Superior temporal gyrus (tissue), 1 donor: Measurements from ENCODE around the gene SHISAL2A.
A peak's percentile ranks its signal among the peaks of the same experiment; 100 is the strongest.

Experiments used
- DNase-seq: peaks from one replicate; pipeline ENCODE4 v3.0.0-alpha.2; 2016; ENCODE audit errors: extremely low spot score

SHISAL2A gene

DNA sequence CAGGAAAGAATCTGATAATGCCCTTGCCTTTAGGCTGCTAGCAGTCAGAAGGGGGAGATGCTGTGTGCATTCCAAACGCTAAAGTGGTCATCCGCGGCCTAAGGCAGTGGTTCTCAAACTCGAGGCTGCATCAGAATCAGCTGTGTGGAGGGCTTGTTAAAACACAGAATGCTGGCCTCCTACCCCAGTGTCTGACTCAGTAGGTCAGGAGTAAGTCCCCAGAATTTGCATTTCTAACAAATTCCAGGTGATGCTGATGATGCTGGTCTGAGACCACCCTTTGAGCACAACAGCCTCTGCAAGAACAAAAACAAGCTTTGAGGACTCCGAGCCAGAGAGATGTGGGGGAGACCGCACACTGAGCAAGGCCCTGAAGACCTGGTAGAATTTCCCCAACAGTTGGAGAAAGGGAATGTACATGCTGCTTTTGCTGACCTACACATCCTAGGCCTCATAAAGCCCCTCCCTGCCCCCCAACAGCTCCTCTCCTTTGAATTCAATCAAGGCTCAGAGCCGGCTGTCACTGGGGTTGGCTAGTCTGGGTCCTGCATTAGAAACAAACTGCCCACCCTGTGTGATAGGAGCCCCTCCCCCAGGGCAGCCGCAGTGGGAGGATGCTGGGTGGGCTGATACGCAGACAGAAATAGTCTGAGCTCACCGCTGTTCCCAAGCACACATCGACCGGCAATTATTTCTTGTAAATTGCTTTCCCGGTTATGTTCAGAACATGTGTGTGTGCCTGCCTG, 27.1 kb downstream of the SHISAL2A start:
- no peak for DNase-seq

DNA sequence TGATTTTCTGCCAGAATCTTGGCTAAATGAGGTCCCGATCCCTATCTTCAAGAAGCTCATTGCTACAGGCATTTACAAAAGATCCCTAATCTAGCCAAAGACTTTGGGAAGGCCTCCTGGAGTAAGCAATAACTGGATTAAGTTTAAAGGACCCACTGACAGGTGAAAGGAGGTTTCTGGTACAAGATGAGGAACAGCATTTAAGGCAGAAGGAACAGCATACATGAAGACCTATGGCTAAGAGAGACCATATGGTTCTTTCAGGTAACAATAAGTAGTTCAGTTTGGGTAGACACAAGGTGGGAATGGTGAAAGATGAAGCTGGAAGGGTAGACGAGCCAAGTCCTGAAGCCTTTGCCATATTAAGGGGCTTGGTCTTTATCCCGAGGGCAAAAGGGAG, 27.8 kb downstream of the SHISAL2A start:
- DNase-seq: no peak

DNA sequence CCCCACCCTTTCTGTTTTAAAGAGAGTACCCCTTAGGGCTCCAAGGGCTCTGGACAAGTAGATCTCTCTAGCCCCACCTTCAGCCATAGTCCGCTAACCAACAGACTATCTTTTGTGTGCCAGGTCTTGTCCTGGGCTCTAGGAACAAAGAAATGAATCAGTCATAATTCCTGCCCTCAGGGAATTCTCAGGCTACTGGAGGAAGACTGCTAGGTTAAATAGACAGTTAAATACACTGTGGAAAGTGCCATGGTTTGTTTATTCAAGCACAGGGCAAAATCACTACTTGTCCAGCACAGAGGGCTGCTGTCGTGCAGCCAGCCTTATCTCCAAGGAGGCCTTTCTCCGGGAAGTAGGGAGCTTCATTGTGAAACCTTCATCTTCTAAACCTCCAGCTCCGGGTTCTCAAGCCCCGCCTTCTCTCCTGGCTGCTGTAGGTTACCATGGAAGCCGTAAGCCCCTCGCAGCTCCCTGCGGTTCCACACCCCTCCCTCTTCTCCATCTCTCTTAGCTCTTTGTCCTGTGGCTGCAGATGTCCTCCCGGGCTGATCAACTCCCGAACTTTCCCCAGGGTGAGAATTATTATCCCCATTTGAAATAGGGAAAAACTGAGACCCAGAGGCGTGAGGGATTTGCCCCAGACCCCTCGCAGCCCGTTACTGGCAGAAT, 29.8 kb downstream of the SHISAL2A start:
- no peak for DNase-seq

DNA sequence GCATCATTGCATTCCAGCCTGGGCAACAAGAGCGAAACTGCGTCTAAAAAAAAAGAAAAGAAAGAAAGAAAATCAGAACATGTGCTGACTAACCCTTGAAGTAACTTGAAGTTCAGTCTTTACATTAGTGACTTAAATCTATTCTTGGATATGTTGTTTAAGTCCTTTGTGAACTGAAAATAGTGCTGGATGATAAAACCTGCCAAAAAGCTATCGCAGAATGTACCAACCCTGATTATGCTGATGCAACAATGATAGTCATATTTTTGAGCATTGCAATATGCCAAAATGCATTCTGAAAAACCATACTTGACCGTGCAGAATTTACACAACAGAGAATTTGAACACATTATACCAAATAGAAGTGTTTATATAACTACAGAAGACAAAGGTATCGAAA, 30.7 kb downstream of the SHISAL2A start:
- peak; percentile 29 for DNase-seq

DNA sequence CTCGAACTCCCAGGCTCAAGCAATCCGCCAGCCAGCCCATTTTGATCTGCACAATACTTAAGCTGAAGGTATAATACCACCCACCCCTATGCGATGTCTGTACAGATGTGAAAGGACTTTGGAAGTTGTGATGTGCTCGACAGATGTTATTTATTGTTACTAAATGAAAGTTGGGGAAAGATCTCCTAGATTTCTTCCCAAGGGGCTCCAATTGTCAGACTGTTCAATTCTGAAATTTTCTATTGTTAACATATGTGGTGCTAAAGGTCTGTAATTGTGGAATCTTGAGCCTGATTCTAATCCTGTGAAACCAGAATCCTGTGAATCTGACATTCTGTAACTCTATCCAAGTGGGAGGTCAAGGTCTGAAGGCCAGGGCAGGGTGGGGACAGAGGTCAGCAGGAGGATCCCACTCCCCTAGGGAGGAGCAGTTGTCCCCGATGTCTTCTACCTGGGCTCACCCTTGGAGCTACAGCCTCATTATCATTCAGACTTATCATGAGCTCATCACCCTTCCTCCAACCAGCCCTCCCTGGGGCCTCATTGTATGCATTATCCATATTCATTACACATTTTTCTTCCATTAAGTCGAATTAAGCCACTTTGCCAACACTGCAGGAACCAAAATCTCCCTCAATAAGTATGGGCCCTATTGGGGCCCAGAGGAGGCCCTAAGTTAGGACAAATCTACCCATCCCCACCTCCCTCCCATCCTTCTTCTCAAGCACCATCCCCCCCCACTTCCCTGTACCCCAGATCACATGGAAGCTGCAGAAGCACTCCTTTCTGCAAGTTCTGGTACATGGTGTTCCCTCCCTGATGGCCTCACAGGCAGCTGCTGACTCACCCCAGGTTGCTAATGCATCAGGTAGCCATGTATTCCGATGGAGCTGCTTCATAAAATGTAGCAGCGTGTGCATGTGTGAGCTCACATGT, 32.3 kb downstream of the SHISAL2A start:
- no peak for DNase-seq

DNA sequence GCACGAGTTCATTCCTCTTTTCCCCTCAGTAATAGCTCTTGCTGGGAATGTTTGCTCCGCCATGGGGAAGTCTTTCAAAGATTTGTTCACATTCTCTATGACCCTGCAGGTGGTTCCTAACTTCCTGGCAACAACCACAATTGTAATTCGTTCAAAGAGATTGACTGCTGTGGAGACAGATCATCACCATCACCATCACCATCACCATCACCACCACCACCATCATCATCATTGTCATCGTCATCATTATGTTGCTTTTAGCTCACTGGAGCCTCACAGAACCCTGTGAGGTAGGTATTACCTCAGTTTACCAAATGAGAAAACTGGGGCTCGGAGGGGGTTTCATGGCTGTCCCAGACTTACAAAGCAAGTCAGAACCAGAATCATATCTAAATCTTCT, 34.3 kb downstream of the SHISAL2A start:
- DNase-seq: no peak

DNA sequence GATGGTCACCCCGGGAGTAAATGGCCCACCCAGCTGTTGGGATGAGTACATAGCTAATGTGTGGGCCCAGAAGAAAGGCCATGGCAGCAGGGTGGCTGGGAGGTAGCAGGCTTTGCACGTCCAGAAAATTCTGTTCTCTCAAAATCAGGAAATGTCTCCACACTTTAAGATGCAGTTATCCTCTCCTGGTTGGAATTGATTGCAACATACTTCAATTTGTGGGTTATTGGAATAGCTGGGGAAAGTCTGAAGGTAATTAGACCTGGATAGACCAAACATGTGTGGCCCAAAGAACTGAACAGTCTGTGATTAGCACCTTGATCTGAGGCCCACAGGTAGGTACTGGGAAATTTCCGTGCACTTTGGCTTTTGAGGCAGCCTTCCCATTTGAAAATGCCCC, 35.0 kb downstream of the SHISAL2A start:
- DNase-seq: no peak

DNA sequence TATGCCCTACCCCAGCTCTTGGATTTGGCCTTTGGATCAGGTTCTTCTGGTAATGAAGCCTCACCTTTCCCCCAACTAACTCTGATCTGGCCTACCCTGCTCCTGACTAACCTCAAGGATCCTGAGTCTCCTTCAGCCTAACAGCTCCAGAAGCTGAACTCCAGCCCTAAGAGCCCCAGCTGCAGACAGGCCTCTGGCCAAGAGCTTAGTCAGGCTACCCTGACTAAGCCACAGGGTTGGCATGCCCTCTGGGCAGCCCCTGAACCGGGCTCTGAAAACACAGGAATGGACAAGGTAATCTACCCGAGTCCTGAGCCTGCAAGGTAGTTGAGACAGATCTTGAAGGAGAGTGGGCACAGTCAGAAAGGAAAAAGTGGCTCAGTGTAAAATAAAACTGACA, 35.7 kb downstream of the SHISAL2A start:
- DNase-seq: no peak

DNA sequence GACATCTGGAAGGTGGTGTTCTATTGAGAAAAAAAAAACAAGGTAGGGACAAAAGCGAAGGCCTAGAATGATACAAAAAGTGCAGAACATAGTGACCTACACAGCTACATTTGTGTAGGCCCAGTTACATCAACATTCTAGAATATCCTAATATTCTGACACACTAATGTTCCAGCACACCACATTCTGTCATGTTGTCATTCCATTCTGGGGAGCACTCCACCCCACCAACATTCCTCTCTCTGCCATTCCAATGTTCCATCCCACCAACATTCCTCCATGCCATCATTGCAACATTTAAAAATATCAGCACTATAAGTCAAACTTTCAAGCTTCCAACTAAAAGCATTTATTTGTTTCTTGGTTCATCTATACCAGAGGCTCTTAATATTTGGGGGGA, 36.7 kb downstream of the SHISAL2A start:
- DNase-seq: no peak

DNA sequence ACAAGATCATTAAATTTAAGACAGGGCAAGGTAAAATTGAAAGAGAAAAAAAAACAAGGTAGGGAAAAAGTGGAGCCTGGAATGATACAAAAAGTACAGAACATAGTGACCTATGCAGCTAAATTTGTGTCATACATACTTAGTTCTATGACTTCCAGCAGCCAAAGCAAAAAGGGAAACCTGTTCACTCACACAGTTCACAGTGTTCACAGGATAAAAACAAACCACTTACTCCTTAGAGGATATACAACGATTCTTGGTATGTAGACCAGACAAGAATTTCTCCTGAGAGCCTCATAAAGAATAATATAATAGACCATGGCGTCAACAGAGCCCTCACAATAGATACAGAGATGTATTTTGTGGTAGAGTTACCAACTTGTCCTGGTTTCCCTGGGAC, 37.6 kb downstream of the SHISAL2A start:
- DNase-seq: no peak

DNA sequence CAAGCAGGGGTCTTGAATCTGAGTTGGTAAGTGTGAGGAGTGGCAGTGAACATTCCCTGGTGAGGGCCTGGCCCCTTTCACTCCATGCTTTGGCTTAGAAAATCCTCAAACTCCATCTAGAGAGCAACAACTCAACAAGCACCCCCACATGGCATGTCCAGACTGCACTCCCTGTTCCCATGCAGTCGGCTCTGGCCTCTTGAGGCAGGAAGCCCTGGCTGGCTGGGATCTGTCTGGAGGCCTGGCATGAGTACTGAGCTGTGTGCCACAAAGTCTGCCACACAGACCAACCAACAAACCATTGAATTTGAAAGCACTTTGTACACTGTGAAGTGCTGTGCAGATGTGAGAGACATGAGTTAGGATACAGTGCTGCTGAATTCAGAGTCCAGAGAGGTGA, 40.0 kb downstream of the SHISAL2A start:
- DNase-seq: no peak

DNA sequence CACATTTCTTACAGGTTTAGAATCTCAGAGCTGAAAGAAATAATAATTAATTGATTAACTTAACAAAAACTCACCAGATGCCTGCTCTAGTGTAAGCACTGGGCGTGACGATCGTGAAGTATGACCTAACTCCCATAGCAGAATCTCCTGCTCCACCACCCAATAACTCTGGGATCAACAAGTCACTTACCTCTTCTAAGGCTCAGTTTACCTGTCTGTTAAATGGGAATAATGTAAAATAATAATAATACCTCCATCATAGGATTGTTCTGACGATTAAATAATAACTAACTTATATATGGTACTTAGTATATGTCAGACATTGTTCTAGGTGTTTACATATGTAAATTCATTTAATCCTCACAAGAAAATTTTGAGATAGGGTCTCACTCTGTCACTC, 40.5 kb downstream of the SHISAL2A start:
- DNase-seq: no peak

DNA sequence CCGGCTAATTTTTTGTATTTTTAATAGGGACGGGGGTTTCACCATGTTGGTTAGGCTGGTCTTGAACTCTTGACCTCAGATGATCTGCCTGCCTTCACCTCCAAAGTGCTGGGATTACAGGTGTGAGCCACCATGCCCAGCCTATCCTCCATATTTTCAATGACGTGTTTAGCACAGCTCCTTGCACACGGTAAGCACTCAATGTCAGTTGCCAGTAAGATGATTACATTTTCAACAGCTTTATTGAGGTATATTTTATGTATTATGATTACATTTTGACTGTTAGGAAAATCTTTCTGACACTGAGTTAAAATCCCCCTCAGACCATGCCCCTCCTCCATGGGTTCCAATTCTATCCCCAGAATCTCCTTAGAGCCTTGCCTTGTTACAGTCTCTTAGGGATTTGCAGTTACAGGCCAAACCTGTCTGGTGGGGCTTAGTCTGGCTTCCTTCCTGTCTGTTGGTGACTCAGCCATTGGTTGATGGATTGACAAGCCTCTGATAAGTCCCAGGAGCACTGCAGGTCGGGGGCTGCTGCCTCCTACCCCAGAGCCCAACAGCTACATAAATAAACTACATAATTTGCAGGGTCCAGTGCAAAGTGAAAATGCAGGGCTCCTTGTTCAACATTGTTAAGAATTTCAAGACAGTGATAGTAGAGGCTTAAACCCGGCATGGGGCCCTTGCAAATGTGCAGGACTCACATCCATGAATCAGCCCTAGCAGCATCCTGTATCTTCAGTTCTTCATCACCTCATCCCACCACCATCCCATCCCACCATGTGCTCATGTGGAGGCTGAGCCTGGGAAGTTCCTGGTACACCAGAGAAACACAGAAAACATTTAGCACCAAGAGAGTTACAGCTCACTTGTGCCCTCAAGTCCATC, 41.8 kb downstream of the SHISAL2A start:
- no peak for DNase-seq

DNA sequence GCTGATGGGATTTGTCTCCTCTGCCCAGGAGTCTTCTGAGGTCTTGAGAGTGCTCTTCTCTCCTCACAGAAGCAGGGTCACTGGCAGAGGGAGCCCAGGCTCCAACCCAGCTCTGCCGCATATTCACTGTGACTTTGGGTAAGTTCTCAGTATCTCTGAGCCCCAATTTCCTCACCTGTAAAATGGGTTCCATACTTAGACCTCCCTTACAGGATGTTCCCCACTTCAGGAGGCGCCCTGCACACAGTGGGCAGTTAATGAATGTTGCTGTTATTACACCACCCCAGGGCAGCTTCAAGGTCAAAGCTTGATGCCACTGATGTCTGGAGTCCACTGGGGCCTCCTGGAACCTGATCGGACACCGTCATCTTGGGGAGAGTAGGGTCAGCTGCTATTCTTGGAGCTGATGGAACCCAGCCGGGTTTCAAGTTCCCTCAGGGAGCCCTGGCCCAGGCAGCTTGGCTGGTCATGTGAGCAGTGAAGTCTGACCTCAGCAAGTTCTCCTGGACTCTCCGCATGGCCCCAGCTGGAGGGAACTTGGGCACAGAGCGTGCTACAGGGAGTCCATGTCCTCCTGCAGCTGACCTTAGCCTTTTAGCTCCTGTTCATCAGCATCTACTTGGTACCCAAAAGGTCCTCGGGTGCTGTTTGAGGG, 43.4 kb downstream of the SHISAL2A start:
- no peak for DNase-seq

DNA sequence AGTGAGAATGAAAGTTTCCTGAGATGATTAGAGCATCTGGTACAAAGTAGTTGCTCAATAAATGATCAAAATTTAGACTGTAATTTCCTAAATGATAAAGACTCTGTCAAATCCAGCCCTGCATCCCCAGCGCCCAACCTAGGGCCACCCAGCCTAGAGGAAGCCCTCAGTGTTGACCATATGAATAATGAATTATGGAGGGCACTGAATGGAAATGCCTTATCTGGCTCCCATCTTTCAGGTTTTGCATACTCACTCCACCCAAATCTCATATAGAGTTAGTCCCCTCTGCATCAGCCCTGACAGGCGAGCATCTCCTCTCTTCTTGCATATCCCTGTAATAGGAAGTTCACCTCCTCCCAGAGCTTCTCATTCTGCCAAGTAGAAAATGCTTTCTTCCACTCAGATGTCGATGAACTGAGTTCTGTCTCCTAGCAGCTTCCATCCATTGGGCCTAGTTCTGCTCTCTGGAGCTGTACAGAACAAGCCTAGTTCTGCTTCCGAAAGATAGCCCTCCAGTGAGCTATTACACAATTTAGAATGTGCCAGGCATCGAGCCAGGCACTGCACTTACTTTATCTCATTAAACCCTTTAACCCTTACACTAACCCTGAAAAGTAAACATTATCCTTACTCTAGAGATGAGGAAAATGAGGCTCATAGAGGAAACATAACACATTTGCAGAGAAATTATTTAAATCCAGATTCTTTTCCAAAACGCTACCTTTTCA, 44.3 kb downstream of the SHISAL2A start:
- no peak for DNase-seq

DNA sequence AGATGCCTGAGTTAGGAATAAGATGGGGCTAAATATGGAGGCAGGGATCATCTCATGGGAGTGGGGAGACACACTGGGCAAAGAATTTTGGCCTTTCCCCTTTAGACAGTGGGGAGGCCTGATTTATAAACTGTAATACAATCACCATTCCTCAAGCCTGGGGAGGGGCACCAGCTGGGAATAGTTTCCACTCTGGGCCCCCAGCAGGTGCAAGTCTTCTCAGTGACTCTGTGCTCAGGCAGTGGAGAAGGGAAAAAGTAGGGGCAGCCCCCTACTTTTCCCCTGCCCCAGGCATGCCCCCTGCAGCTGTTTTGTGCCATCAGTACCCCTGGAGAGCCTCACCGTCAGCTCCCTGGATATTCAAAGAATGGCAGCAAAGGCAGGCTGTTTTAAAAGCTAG, 46.1 kb downstream of the SHISAL2A start:
- no peak for DNase-seq

DNA sequence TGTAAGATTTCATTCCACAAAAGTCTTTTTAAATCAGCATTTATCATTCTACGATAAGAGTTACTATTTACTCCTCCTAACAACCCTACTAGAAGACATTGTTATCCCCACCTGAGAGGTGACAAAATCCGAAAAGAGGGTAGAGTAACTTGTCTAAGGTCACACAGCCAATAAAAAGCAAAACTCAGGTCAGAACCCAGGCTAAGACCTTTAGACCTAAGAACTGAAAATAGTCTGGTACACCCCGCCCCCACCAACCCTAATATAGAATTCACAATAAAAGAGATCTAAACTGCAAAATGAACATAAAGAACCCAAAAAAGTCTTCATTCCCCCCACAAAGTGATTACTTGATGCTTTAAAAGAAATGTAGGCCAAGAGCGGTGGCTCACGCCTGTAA, 46.5 kb downstream of the SHISAL2A start:
- no peak for DNase-seq

DNA sequence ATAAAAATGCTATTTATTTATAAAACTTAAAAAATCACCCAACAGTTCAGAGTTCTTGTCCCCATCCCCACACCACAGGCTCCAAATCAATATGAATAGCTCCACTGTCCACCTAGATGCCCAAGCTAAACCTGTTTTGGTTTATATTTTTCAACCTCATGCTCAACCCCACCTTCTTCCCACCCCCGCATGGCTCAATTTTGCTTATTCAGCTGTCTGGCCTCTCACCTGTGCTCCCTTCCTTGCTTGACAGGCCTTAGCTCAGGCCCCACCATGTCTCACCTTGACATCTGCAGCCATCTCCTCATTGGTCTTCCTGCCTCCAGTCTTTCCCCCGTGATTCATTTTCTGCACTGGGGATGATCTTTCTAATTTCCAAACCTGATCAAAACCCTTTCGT, 47.4 kb downstream of the SHISAL2A start:
- DNase-seq: no peak

DNA sequence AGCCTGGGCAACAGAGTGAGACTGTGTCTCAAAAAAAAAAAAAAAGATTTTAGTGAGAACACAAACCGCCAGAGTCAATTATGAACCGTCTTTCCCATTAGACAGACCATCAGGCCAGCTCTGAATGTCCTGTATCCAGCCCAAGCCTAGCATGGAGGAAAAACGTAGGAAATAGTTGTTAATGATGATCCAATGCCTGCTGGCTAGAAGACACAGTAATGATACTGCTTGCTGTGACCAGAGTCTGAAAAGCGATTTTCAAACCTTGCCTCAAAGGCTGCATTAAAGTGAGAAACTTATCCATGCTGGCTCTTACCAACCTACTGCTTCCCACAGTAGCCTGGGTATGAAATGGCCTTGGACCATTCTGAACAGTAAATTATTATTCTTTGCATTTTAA, 48.2 kb downstream of the SHISAL2A start:
- no peak for DNase-seq

DNA sequence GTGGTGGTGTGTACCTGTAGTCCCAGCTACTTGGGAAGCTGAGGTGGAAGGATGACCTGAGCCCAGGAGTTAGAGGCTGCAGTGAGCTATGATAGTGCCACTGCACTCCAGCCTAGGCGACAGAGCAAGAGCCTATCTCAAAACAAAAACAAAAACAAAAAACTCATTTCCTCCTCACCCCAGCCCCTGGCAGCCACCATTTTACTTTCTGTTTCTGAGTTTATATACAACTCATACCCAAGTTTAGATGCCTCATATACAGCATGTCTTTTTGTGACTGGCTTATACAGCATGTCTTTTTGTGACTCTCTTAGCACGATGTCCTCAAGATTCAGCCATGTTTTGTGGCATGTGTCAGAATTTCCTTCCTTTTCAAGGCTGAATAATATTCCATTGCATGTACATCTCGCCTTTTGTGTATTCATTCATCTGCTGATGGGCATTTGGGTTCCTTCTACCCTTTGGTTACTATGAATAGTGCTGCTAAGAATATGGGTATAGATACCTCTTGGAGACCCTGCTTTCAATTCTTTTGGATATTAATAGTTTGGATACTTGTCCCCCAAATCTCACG, 50.5 kb downstream of the SHISAL2A start:
- no peak for DNase-seq
